ENCODE results near the gene NRBF2.

DNA sequence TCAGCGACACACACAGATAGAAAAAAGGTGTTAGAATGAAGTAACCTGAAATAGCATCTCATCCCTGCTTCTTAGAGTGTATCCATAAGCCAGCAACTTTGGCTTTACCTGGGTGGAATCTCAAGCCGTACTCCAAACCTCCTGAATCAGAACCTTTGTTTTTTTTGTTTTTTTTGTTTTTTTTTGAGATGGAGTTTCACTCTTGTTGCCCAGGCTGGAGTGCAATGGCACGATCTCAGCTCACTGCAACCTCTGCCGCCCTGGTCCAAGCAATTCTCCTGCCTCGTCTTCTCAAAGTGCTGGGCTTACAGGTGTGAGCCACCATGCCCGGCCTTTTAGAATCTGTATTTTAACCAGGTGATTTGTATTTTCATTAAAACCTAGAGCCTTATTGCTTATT is 9.0 kb downstream of the NRBF2 start:
- TF ChIP-seq, protein P1, sequence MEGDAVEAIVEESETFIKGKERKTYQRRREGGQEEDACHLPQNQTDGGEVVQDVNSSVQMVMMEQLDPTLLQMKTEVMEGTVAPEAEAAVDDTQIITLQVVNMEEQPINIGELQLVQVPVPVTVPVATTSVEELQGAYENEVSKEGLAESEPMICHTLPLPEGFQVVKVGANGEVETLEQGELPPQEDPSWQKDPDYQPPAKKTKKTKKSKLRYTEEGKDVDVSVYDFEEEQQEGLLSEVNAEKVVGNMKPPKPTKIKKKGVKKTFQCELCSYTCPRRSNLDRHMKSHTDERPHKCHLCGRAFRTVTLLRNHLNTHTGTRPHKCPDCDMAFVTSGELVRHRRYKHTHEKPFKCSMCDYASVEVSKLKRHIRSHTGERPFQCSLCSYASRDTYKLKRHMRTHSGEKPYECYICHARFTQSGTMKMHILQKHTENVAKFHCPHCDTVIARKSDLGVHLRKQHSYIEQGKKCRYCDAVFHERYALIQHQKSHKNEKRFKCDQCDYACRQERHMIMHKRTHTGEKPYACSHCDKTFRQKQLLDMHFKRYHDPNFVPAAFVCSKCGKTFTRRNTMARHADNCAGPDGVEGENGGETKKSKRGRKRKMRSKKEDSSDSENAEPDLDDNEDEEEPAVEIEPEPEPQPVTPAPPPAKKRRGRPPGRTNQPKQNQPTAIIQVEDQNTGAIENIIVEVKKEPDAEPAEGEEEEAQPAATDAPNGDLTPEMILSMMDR (IDR thresholded peaks at IDR 0.05; ENCODE audit: low read depth, low read length, poor library complexity, severe bottlenecking), result no peak
- TF ChIP-seq EZH2phosphoT487 (IDR thresholded peaks at IDR 0.05; ENCODE audit: borderline replicate concordance, low read length), result no peak

Data from DOHH2 (cell line).